Right lobe of liver (tissue), 4 donors: Measurements from ENCODE around the gene LAPTM5.

Source experiments
- POLR2A ChIP-seq: fragments of 450-650 bp; IDR thresholded peaks from one replicate; pipeline ENCODE4 v1.6.1; 2017; ENCODE audit warnings: antibody characterized with exemption, mild to moderate bottlenecking
- TF ChIP-seq, protein P1 (sequence below), 4 donors: fragments of 200-600 bp in 3 of 4; fragments of 450-650 bp in 1 of 4; IDR thresholded peaks; one replicate each; pipeline versions ENCODE4 v1.5.1 to v1.8.0; 2016 to 2022; ENCODE audit warnings: antibody characterized with exemption in 4 of 4, mild to moderate bottlenecking in 2 of 4
- donor health status: DM: no; HTN: no; CAD: no.
- donor health status: DM: no; HTN: no; CAD: no.
- donor health status: DM: no; HTN: yes; CAD: no.

DNA sequence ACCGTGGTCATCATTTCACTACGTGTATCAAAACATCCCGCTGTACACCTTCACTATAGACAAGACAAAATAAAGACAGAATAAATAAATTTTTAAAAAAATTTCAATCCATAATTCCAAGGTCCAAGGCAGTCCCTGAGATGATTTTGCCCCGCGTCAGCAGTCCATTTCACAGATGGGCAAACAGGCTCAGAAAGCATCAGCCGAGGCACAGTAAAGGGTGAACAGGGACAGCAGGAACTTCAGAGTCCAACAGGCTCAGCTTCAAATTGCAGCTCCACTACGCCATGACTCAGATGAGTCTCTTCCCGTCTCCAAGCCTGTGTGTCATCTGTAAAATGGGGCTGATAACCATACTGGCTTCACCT, 49.2 kb downstream of the LAPTM5 start:
- no peak for TF ChIP-seq POLR2A
- TF ChIP-seq, protein P1, sequence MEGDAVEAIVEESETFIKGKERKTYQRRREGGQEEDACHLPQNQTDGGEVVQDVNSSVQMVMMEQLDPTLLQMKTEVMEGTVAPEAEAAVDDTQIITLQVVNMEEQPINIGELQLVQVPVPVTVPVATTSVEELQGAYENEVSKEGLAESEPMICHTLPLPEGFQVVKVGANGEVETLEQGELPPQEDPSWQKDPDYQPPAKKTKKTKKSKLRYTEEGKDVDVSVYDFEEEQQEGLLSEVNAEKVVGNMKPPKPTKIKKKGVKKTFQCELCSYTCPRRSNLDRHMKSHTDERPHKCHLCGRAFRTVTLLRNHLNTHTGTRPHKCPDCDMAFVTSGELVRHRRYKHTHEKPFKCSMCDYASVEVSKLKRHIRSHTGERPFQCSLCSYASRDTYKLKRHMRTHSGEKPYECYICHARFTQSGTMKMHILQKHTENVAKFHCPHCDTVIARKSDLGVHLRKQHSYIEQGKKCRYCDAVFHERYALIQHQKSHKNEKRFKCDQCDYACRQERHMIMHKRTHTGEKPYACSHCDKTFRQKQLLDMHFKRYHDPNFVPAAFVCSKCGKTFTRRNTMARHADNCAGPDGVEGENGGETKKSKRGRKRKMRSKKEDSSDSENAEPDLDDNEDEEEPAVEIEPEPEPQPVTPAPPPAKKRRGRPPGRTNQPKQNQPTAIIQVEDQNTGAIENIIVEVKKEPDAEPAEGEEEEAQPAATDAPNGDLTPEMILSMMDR (IDR thresholded peaks at IDR 0.05) = no peak
